Measurements from ENCODE around the gene DDIT4. TPM values are rescaled to one million over a fixed set of nuclear protein-coding genes. Genes with fewer than 3 reads are reported as not detected.
A peak's percentile ranks its signal among the peaks of the same experiment; 100 is the strongest.

The DDIT4 gene
- total RNA-seq, 1 donor from 2014 or later, result 161 TPM

DNA sequence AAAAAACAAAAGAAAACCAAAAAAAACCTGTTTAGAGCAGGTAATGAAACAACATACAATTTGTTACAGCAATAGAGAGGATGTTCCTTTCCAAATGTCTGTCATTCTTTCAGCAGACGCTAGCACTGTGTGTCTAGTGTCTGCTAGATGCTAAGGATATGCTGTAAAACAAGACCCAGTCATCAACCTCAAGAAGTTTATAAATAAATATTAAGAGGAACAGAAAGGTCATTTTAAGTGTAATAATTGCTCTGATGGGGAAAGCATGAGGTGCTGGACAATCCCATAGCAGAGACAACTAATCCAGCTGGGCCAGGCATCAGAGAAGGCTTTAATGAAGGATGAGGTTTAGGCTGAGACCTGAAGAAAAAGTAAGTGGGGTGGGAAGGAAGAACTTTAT lies 34.3 kb upstream of the DDIT4 start:
- ATAC-seq, result no peak
- intact Hi-C loops (cut with DNase I), result no loop called here
- Histone ChIP-seq H3K4me3 (no peak overlapping the region), H3K36me3 (peaks cover 28% of the 10 kb centered on the region), H3K27ac (no peak overlapping the region), H3K4me1 (peaks cover 32% of the 10 kb centered on the region), H3K27me3 (ENCODE audit: low read depth) (no peaks in the 10 kb centered on the region), H3K9me3 (no peaks in the 10 kb centered on the region)
- DNase-seq, result no peak
- TF ChIP-seq CTCF (IDR thresholded peaks at IDR 0.05), result no peak

- Histone ChIP-seq H3K9me3 (no peaks in the 10 kb centered on the region), H3K27ac (no peak overlapping the region), H3K36me3 (peaks cover 18% of the 10 kb centered on the region), H3K4me1 (peaks cover 41% of the 10 kb centered on the region), H3K4me3 (no peak overlapping the region), H3K27me3 (ENCODE audit: low read depth) (no peaks in the 10 kb centered on the region)
- intact Hi-C loops (cut with DNase I), result no loop called here
- DNase-seq, result no peak
- no peak for ATAC-seq
- no peak for TF ChIP-seq CTCF (IDR thresholded peaks at IDR 0.05)
These were observed 33.4 kb upstream of the DDIT4 start for GRCh38 chr10:72240371-72240770.

DNA sequence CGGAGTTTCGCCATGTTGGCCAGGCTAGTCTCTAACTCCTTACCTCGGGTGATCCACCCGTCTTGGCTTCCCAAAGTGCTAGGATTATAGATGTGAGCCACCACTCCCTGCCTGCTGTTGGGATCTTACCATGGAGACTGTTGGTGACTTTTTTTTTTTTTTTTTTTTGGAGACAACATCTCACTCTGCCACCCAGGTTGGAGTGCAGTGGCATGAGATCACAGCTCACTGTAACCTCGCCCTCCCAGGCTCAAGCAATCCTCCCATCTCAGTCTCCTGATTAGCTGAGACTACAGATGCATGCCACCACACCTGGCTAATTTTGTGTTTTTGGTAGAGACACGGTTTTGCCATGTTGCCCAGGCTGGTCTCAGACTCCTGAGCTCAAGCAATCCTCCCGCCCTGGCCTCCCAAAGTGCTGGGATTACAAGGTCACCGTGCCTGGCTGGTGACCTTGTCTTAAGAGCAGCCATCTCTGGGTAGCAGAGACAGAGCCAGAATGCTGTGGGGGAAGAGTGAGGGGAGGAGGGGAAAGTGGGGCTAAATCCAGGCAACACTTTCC lies 32.0 kb upstream of the DDIT4 start:
- Histone ChIP-seq H3K4me1 (peaks cover 55% of the 10 kb centered on the region), H3K27ac (peak overlapping the region; percentile 69)
- no peak for TF ChIP-seq CTCF (IDR thresholded peaks at IDR 0.05)

DNA sequence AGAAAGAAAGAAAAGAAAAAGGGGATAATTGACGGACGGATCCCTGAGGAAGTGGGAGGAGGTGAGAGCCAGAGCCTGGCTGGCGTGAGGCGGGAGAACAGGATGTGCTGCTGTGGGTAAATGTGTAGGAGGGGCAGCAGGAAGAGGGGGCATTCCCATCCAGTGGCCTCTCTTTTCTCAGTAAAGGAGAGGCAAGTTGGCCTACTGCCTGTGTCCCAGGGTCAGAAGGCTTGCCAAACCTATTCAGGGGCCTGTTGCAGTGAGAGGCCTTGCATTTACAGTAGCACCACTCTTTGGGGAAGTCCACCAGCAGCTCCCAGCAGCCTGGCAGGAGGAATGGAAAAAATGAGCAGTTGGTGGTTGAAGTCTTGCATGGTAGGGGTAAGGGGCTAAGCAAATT lies 31.0 kb upstream of the DDIT4 start:
- Histone ChIP-seq H3K4me3 (no peak overlapping the region), H3K27ac (peak overlapping the region; percentile 69), H3K9me3 (no peaks in the 10 kb centered on the region), H3K36me3 (no peaks in the 10 kb centered on the region), H3K27me3 (ENCODE audit: low read depth) (no peaks in the 10 kb centered on the region), H3K4me1 (peaks cover 64% of the 10 kb centered on the region)
- TF ChIP-seq CTCF (IDR thresholded peaks at IDR 0.05), result no peak
- ATAC-seq (peak; percentile 74 to 75), DNase-seq (peak; percentile 69)
- intact Hi-C loops (cut with DNase I), result no loop called here

More for the DNA sequence above, 32.0 kb upstream of the DDIT4 start:
- intact Hi-C loops (cut with DNase I), result no loop called here
- DNase-seq, result no peak
- H3K4me3 ChIP-seq, result no peak overlapping the region
- H3K36me3 ChIP-seq, result peaks cover 6% of the 10 kb centered on the region
- no peaks in the 10 kb centered on the region for H3K27me3 ChIP-seq (ENCODE audit: low read depth)
- ATAC-seq, result no peak
- no peaks in the 10 kb centered on the region for H3K9me3 ChIP-seq

DNA sequence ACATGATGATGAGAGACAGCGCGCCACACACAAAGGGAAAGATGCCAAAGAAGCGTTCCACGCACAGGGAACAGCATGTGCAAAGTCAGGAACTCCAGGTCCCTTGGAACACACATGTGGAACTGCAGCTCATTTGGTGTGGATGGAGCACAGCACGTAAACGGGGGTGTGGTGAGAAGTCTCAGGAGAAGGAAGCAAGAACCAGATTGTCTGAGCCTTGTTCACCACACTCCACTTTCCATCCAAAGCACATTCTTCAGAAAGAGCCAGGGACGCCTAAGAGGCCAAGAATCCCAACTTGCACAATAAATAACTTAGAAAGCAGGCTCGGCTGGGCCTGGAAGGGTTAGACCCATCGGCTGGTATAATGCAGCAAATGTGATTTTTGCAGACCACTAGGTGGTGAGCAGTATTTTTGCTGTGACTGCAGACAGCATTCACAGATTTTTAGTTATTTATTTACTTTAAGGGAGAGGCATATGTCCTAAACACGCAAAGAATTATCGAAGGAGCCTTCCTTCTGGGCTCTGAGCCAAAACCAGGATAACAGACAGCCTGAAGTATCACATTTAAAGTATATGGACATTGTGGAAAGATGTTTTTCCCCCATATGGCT lies 29.8 kb upstream of the DDIT4 start:
- Histone ChIP-seq H3K4me3 (no peak overlapping the region), H3K36me3 (no peaks in the 10 kb centered on the region), H3K27ac (peak overlapping the region; percentile 69), H3K4me1 (peaks cover 77% of the 10 kb centered on the region), H3K27me3 (ENCODE audit: low read depth) (no peaks in the 10 kb centered on the region), H3K9me3 (no peaks in the 10 kb centered on the region)
- DNase-seq, result peak; percentile 56
- ATAC-seq, result peak; percentile 41 to 64
- TF ChIP-seq CTCF (IDR thresholded peaks at IDR 0.05), result peak; percentile 43
- intact Hi-C loops (cut with DNase I), result no loop called here

Data from lower lobe of right lung (tissue), 2 donors.